OCI-LY7 (cell line): ENCODE measurements around the gene PPM1H. TPM values are rescaled to one million over a fixed set of nuclear protein-coding genes. Genes with fewer than 3 reads are reported as not detected.

ENCODE experiments used
- BruUV-seq: library from RNA; stranded (reverse); fragments of 400-500 nt; replicated peaks from 2 replicates; lab custom pipeline; 2021; lab: Mats Ljungman, UMichigan
- CTCF ChIA-PET: fragments of 300-600 bp; sonication (Branson Sonifier 250); formaldehyde crosslinking; loops from one replicate; lab custom pipeline; 2022; ENCODE audit warnings: antibody characterized with exemption; ENCODE audit not compliant: unreplicated experiment; lab: Charles Lee
- POLR2A ChIA-PET: fragments of 300-600 bp; sonication (Branson Sonifier 250); formaldehyde crosslinking; loops from one replicate; lab custom pipeline; 2022; ENCODE audit warnings: antibody characterized with exemption; lab: Charles Lee
- DNase-seq: peaks from one replicate; pipeline ENCODE4 v3.0.0-alpha.2; 2015; ENCODE audit warnings: low spot score
- H2AFZ ChIP-seq: fragments of 200-600 bp; sonication (generic), shearing (Covaris generic); 2 replicates; pipeline ENCODE4 v1.6.1; 2014; ENCODE audit warnings: mild to moderate bottlenecking, antibody characterized with exemption, low read length, moderate library complexity
- H3K27ac ChIP-seq: fragments of 200-600 bp; sonication (generic); 2 replicates; pipeline ENCODE4 v1.5.1; 2014; ENCODE audit warnings: mixed run types, low read depth, mild to moderate bottlenecking, moderate library complexity, low read length, inconsistent platforms; ENCODE audit not compliant: poor library complexity, severe bottlenecking
- H3K36me3 ChIP-seq: fragments of 200-600 bp; sonication (generic); 2 replicates; pipeline ENCODE4 v1.6.1; 2014; ENCODE audit warnings: mild to moderate bottlenecking, antibody characterized with exemption, low read length, moderate library complexity, mixed read lengths; ENCODE audit not compliant: insufficient read depth
- H3K4me1 ChIP-seq: fragments of 200-600 bp; sonication (generic); 2 replicates; pipeline ENCODE4 v1.5.1; 2014; ENCODE audit warnings: mild to moderate bottlenecking, low read length; ENCODE audit not compliant: insufficient read depth, poor library complexity, severe bottlenecking
- H3K4me2 ChIP-seq: fragments of 200-600 bp; sonication (generic); 2 replicates; pipeline ENCODE4 v1.6.1; 2014; ENCODE audit warnings: mild to moderate bottlenecking, low read length
- H3K4me3 ChIP-seq: fragments of 200-600 bp; sonication (generic); 2 replicates; pipeline ENCODE4 v1.5.1; 2014; ENCODE audit warnings: mild to moderate bottlenecking, low read depth, low read length; ENCODE audit not compliant: poor library complexity, severe bottlenecking
- H3K79me2 ChIP-seq: fragments of 200-600 bp; sonication (generic); 2 replicates; pipeline ENCODE4 v1.6.1; 2016; ENCODE audit warnings: low read depth, mild to moderate bottlenecking, low read length, moderate library complexity, mixed read lengths; ENCODE audit not compliant: insufficient read depth
- H3K9me2 ChIP-seq: fragments of 200-600 bp; sonication (generic); 2 replicates; pipeline ENCODE4 v1.6.1; 2016; ENCODE audit warnings: mild to moderate bottlenecking, low read length, mixed read lengths; ENCODE audit not compliant: insufficient read depth
- H3K9me3 ChIP-seq: fragments of 200-600 bp; sonication (generic); 2 replicates; pipeline ENCODE4 v1.6.1; 2014; ENCODE audit warnings: mild to moderate bottlenecking, mixed run types, low read length, mixed read lengths
- H4K20me1 ChIP-seq: fragments of 200-600 bp; sonication (generic); 2 replicates; pipeline ENCODE4 v1.6.1; 2014; ENCODE audit warnings: mild to moderate bottlenecking, antibody characterized with exemption, low read length, moderate library complexity, mixed read lengths; ENCODE audit not compliant: insufficient read depth
- CTCF ChIP-seq: fragments of 200-600 bp; sonication (generic); conservative IDR thresholded peaks from 2 replicates; pipeline ENCODE4 v1.5.1; 2014; ENCODE audit warnings: mild to moderate bottlenecking, antibody characterized with exemption, low read length, moderate library complexity, mixed read lengths
- EZH2phosphoT487 ChIP-seq: fragments of 200-600 bp; sonication (generic); IDR thresholded peaks from 2 replicates; pipeline ENCODE4 v1.6.1; 2018; ENCODE audit warnings: low read depth, borderline replicate concordance, mild to moderate bottlenecking, mixed run types, antibody characterized with exemption, low read length, moderate library complexity, mixed read lengths
- intact Hi-C: fragments of 100-400 bp; cut with micrococcal nuclease; formaldehyde crosslinking; loops from one replicate; pipeline ENCODE4 v1.10.0; 2022; ENCODE audit not compliant: unreplicated experiment
- total RNA-seq, 2 experiments: library from RNA; depleted of rRNA in 1 of 2; stranded (reverse); fragments of >200 nt in 1 of 2; shearing (Covaris generic) in 1 of 2; gene quantifications; 2 replicates each; pipeline ENCODE4 v1.2.3, GENCODE V29; 2014 to 2022

PPM1H gene
- total RNA-seq, 2 experiments from 2014 or later = 2.0 to 3.4 TPM

GRCh38 chr12:62717643-62718042 lies 217.3 kb downstream of the PPM1H start:
- H3K27ac ChIP-seq = no peak overlapping the region
- BruUV-seq = no TSS peak
- H3K9me3 ChIP-seq = no peaks in the 10 kb centered on the region
- intact Hi-C loops = no loop called here
- CTCF ChIA-PET = no interaction called here
- POLR2A ChIA-PET = interaction anchor here (0.7 kb wide), 1 partner anchor 1270 kb away, joined by 3 read pairs; no protein-coding TSS in a partner anchor
- H3K36me3 ChIP-seq = no peaks in the 10 kb centered on the region
- H3K79me2 ChIP-seq = no peaks in the 10 kb centered on the region
- H3K4me3 ChIP-seq = no peak overlapping the region
- TF ChIP-seq EZH2phosphoT487 (no peak), CTCF (no peak)
- no peak overlapping the region for H3K4me2 ChIP-seq
- H2AFZ ChIP-seq = no peak overlapping the region
- DNase-seq = no peak
- no peaks in the 10 kb centered on the region for H4K20me1 ChIP-seq
- no peaks in the 10 kb centered on the region for H3K9me2 ChIP-seq
- no peaks in the 10 kb centered on the region for H3K4me1 ChIP-seq

GRCh38 chr12:62716866-62717525 lies 218.0 kb downstream of the PPM1H start:
- Histone ChIP-seq H4K20me1 (no peaks in the 10 kb centered on the region), H3K9me2 (no peaks in the 10 kb centered on the region), H3K27ac (no peak overlapping the region), H3K9me3 (no peaks in the 10 kb centered on the region), H3K4me2 (no peak overlapping the region), H3K36me3 (no peaks in the 10 kb centered on the region), H3K4me1 (no peaks in the 10 kb centered on the region), H3K79me2 (no peaks in the 10 kb centered on the region), H3K4me3 (no peak overlapping the region), H2AFZ (no peak overlapping the region)
- BruUV-seq = no TSS peak
- ChIA-PET POLR2A (no interaction called here), CTCF (no interaction called here)
- intact Hi-C loops = no loop called here
- no peak for TF ChIP-seq EZH2phosphoT487
- TF ChIP-seq CTCF = no peak
- no peak for DNase-seq

- Histone ChIP-seq H3K9me2 (no peaks in the 10 kb centered on the region), H3K9me3 (no peaks in the 10 kb centered on the region), H3K4me2 (no peak overlapping the region), H3K79me2 (no peaks in the 10 kb centered on the region), H4K20me1 (no peaks in the 10 kb centered on the region), H2AFZ (no peak overlapping the region), H3K27ac (no peak overlapping the region), H3K4me3 (no peak overlapping the region), H3K36me3 (no peaks in the 10 kb centered on the region), H3K4me1 (no peaks in the 10 kb centered on the region)
- TF ChIP-seq CTCF = no peak
- no peak for TF ChIP-seq EZH2phosphoT487
- no TSS peak for BruUV-seq
- intact Hi-C loops = no loop called here
- no peak for DNase-seq
- ChIA-PET CTCF (no interaction called here), POLR2A (no interaction called here)
These were observed 218.9 kb downstream of the PPM1H start for GRCh38 chr12:62716037-62716436.
